Colonic mucosa (tissue), 4 donors: ENCODE measurements around the gene SUSD4. TPM values are rescaled to one million over a fixed set of nuclear protein-coding genes. Genes with fewer than 3 reads are reported as not detected.

Experiments
- DNase-seq: peaks from one replicate; pipeline ENCODE4 v3.0.0-alpha.2; 2020
- H3K27ac ChIP-seq: fragments of 200-600 bp; one replicate; pipeline ENCODE4 v1.8.0; 2021
- H3K27me3 ChIP-seq: fragments of 200-600 bp; one replicate; pipeline ENCODE4 v1.8.0; 2021
- H3K36me3 ChIP-seq: fragments of 200-600 bp; one replicate; pipeline ENCODE4 v1.8.0; 2021
- H3K4me1 ChIP-seq: fragments of 200-600 bp; one replicate; pipeline ENCODE4 v1.8.0; 2021; ENCODE audit warnings: mild to moderate bottlenecking
- H3K4me3 ChIP-seq: fragments of 200-600 bp; one replicate; pipeline ENCODE4 v1.8.0; 2021
- H3K9ac ChIP-seq, 2 donors: one replicate each; pipeline ENCODE4 v1.7.0; 2013; ENCODE audit warnings: control low read depth in 2 of 2, low read depth in 2 of 2, low read length in 2 of 2
- H3K9me3 ChIP-seq: fragments of 200-600 bp; one replicate; pipeline ENCODE4 v1.8.0; 2021
- CTCF ChIP-seq: fragments of 200-600 bp; IDR thresholded peaks from one replicate; pipeline ENCODE4 v1.8.0; 2022; ENCODE audit warnings: antibody characterized with exemption, mild to moderate bottlenecking
- intact Hi-C: fragments of 100-400 bp; cut with DNase I; formaldehyde crosslinking; loops from one replicate; pipeline ENCODE4 v1.14.1; 2022
- total RNA-seq, 2 donors: library from RNA; stranded (reverse); fragmentation: NEBNext Ultra II Directional in 1 of 2; extraction: Animal tissue kit (Norgen Biotek cat#: 25700) in 1 of 2; gene quantifications; one replicate each; pipeline ENCODE4 v1.2.1, GENCODE V29; 2021
- donor health status: healthy.
- donor health status: DM: no; HTN: no; CAD: no.
- donor health status: DM: no; HTN: no; CAD: no.

The SUSD4 gene
- total RNA-seq, 2 donors from 2014 or later = 0.15 to 0.37 TPM

- H3K27ac ChIP-seq = no peak overlapping the region
- no peak overlapping the region for H3K9ac ChIP-seq
- H3K4me1 ChIP-seq = no peaks in the 10 kb centered on the region
- no peak overlapping the region for H3K4me3 ChIP-seq
- no peak for DNase-seq
- H3K36me3 ChIP-seq = no peaks in the 10 kb centered on the region
- H3K9me3 ChIP-seq = no peaks in the 10 kb centered on the region
- H3K27me3 ChIP-seq = no peaks in the 10 kb centered on the region
- TF ChIP-seq CTCF = no peak
- intact Hi-C loops = loop anchor here (10.0 kb wide), 1 partner anchor 209 kb away; the partner anchor contains the start of gene TLR5
Measured at GRCh38 chr1:223353939-223354338, 10.0 kb downstream of the SUSD4 start.

GRCh38 chr1:223352944-223353343 is 11.0 kb downstream of the SUSD4 start:
- Histone ChIP-seq H3K4me3 (no peak overlapping the region), H3K4me1 (no peaks in the 10 kb centered on the region), H3K27me3 (no peaks in the 10 kb centered on the region), H3K9me3 (no peaks in the 10 kb centered on the region), H3K36me3 (no peaks in the 10 kb centered on the region), H3K9ac (no peak overlapping the region), H3K27ac (no peak overlapping the region)
- no peak for TF ChIP-seq CTCF
- DNase-seq = no peak
- intact Hi-C loops = loop anchor here (10.0 kb wide), 1 partner anchor 208 kb away; the partner anchor contains the start of gene TLR5

- no peak overlapping the region for H3K9ac ChIP-seq
- H3K4me1 ChIP-seq = no peaks in the 10 kb centered on the region
- TF ChIP-seq CTCF = no peak
- no peak for DNase-seq
- H3K27me3 ChIP-seq = no peaks in the 10 kb centered on the region
- H3K36me3 ChIP-seq = no peaks in the 10 kb centered on the region
- no peak overlapping the region for H3K4me3 ChIP-seq
- no peak overlapping the region for H3K27ac ChIP-seq
- H3K9me3 ChIP-seq = no peaks in the 10 kb centered on the region
- intact Hi-C loops = loop anchor here (10.0 kb wide), 1 partner anchor 206 kb away; the partner anchor contains the start of gene TLR5
Measured at GRCh38 chr1:223350361-223350908, 13.5 kb downstream of the SUSD4 start.

- Histone ChIP-seq H3K4me1 (no peaks in the 10 kb centered on the region), H3K4me3 (no peak overlapping the region), H3K27me3 (no peaks in the 10 kb centered on the region), H3K36me3 (no peaks in the 10 kb centered on the region), H3K9me3 (no peaks in the 10 kb centered on the region), H3K9ac (no peak overlapping the region), H3K27ac (no peak overlapping the region)
- DNase-seq = no peak
- no peak for TF ChIP-seq CTCF
- intact Hi-C loops = no loop called here
Measured at GRCh38 chr1:223349241-223349640, 14.7 kb downstream of the SUSD4 start.

- H3K27me3 ChIP-seq = no peaks in the 10 kb centered on the region
- no peaks in the 10 kb centered on the region for H3K9me3 ChIP-seq
- no peak for TF ChIP-seq CTCF
- H3K4me3 ChIP-seq = no peak overlapping the region
- no peak for DNase-seq
- intact Hi-C loops = no loop called here
- H3K9ac ChIP-seq = no peak overlapping the region
- no peaks in the 10 kb centered on the region for H3K36me3 ChIP-seq
- no peak overlapping the region for H3K27ac ChIP-seq
- H3K4me1 ChIP-seq = no peaks in the 10 kb centered on the region
Measured at GRCh38 chr1:223348439-223348838, 15.5 kb downstream of the SUSD4 start.
